T1000 (cell line): ENCODE results near the gene ANAPC15.

Experiments used
- DNase-seq: peaks from one replicate; lab custom pipeline; 2025; ENCODE audit warnings: mixed read lengths; lab: John Stamatoyannopoulos, UW

Gene ANAPC15

DNA sequence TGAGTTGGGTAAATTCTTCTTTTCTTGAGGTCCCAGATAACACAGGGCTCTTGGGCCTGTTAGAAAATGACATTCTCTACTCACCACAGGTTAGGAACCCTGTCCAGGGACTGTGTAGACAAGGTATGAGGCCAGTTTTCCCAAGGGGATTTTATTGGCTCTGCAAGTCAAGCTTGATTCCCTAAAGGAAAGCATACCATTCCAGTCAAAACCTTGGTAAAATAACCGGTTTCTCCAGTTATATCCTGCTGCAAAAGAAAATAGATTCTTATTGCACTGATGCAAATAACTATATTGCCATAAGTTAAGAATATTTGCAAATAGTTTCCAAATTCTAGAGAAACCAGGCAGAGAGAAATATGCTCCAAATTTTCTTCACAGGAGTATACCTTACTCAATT, 13.5 kb upstream of the ANAPC15 start:
- no peak for DNase-seq

GRCh38 chr11:72124046-72124445, 11.6 kb upstream of the ANAPC15 start:
- no peak for DNase-seq

- no peak for DNase-seq
These were observed 10.7 kb upstream of the ANAPC15 start for GRCh38 chr11:72123117-72123653.

DNA sequence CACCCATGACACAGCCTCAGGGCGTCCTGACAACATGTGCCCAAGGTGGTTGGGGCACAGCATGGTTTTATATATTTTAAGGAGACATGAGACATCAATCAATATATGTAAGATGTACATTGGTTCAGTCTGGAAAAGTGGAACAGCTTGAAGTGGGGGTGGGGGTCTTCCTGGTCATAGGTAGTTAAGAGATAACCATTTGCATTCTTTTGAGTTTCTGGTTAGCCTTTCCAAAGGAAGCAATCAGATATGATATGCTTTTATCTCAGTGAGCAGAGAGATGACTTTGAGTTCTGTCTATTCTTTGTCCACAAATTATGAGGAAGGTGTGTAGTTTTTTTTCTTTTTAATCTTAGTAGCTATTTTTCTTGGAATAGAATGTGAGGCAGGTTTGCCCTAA, 10.1 kb upstream of the ANAPC15 start:
- DNase-seq: no peak

GRCh38 chr11:72120930-72121329, 8.4 kb upstream of the ANAPC15 start:
- no peak for DNase-seq

- no peak for DNase-seq
These were observed 6.7 kb upstream of the ANAPC15 start for GRCh38 chr11:72119198-72119597.

- DNase-seq: peak; percentile 9
These were observed 3.7 kb upstream of the ANAPC15 start for GRCh38 chr11:72116019-72116755.

GRCh38 chr11:72114570-72114969, 2.1 kb upstream of the ANAPC15 start:
- DNase-seq: no peak

DNA sequence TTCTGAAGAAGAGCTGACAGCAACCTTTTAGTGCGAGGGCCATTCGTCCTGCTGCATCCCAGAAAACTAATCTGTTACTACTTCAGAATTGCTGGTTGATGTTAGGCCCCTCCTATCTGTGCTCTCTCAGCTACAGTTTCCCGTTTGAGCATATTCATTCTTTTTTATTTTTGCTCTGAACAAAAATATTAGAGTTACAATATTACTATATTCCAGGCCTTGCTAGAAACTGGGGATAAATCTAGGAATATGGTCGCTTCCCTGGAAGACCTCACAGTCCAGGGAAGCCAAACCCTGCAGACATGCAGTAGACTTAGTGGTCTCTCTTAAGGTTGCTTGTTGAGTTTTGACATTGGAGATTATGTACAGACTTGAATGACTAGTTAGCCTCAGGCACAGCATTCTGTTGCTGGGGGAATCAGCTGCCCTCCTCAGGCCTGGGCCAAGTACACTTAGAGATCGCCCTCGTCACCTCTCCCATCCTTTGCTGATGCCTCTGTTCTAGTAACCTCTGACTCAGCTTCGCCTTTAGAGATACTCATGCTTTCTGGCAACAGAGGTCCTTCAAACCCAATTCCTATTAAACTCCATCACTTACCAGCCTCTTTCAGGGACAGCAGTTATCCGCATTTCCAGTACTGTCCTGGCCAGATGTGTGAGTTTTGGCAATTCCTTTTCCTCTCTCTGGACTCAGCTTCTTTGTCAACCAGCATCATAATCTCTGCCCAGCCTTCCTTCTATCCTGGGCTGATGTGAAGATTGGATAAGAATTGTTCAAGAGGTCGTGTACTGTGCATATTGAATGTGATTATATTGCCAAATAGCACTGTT, 698 bp upstream of the ANAPC15 start:
- peak; percentile 57 for DNase-seq

GRCh38 chr11:72111300-72112142, 974 bp downstream of the ANAPC15 start:
- no peak for DNase-seq

GRCh38 chr11:72105888-72106287, 6.6 kb downstream of the ANAPC15 start, which contains the start of gene TOMT:
Gene TOMT (plus strand): TSS chr11:72105924. CDS start chr11:72105952, 28 bp downstream.
- DNase-seq: no peak

- no peak for DNase-seq
These were observed 8.7 kb downstream of the ANAPC15 start for GRCh38 chr11:72103754-72104167.

DNA sequence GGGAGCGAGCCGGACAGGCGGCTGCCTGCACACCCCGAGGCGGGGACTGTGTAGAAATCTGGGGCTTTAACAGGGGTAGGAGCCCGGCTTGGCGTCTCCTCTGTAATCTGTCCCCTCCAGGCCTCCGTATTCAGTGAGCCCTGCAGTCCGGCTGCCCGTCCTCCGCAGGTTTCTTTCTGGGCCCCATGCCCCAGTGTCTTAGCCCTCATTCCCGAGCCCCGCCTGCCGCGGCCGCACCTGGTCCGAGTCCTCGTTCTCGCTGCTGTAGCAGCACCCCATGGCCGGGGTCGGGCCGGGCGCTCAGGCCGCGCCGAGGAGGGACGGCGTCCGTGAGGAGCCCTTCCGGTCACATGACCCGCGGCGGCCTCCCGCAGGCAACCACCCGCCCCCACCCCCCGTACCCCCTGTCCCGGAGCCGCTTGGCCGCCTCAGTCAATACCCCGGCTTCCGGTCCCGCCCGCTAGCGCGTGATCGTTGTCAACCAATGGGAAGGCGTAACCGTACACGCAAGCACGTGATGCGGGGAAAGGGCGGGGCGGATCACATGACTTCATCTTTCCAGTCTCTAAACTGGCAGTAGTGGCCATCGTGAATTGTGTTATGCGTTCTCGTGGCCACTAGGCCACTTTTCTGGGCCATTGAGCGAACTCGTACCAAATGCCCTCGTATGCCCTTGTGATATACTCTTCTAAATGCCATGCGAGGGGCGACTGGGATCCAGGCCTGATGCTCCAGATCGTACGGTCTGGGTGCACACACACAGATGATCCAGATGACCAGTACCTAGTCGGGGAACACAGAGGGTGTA, 9.3 kb downstream of the ANAPC15 start, which contains the start of gene LAMTOR1:
LAMTOR1 (minus strand) TSS at position 352 of the 808 bp plus-strand sequence; CDS start at position 279, 73 bp downstream.
- DNase-seq: peak; percentile 97

DNA sequence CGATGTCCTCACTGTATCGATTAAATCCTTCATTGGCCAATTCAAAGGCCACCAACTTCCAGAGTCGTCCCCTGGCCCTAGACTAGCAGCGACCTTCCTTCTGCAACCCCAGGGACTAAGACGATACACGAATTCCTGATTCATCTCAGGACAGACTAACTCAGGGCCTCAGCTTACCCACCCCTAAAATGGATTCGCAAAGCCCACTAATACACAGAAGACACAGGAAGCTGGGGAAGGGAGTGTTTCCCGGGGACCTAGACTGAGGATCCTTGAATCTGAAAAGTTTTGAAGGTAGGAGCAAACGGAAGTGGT, 9.9 kb downstream of the ANAPC15 start:
- DNase-seq: no peak

DNA sequence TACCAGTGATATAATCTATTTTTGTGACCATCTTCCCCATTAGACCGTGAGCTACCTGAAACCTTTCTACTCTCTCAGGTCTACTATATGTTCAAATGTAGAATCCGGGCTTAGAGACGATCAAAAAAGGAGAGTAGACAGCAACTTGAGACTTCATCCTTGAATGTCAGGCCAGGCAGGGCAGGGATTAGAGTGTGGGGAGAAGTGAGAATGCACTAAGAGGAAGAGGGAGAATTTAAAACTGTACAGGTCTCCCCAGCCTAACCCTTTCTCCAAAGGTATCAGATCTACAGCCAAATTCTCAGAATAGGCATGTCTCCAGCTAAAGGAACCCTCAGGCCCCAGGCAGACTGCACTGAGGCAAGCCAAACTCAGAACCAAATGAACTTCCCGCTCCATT, 10.3 kb downstream of the ANAPC15 start:
- no peak for DNase-seq

GRCh38 chr11:72100462-72100861, 12.0 kb downstream of the ANAPC15 start:
- no peak for DNase-seq

DNA sequence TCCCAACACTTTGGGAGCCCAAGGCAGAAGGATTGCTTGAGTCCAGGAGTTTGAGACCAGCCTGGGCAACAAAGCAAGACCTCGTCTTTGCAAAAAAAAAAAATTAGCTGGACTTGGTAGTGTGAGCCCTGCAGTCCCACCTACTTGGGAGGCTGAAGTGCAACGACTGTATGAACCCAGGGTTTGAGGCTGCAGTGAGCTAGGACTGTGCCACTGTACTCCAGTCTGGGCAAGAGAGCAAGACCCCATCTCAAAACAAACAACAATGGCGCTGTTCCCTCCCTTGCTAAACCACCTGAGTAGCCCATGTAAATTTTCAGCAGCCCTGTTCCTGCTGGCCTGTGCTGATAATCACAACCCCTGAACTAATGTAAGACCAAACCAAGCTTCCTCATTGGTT, 12.5 kb downstream of the ANAPC15 start:
- no peak for DNase-seq

GRCh38 chr11:72098741-72099140, 13.8 kb downstream of the ANAPC15 start:
- no peak for DNase-seq

DNA sequence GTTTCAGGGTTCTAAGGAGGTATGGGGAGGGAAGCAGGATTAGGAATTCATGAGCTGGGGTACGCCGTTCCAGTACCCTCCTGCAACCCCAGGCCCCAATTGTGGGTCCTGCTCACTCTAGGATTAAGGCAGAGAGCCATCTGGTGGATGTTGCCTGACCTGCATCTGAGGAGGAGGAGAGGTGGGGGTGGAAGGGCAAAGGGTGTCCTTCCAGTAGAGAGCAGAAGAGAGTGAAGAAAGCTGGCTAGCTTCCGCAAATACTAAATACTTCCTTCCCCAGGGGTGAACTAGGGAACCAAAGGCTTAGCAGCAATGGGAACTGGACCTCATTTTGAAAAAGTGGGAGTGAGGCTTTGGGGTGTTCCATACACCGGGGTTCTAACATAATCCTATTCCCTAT, 21.2 kb downstream of the ANAPC15 start:
- DNase-seq: no peak

DNA sequence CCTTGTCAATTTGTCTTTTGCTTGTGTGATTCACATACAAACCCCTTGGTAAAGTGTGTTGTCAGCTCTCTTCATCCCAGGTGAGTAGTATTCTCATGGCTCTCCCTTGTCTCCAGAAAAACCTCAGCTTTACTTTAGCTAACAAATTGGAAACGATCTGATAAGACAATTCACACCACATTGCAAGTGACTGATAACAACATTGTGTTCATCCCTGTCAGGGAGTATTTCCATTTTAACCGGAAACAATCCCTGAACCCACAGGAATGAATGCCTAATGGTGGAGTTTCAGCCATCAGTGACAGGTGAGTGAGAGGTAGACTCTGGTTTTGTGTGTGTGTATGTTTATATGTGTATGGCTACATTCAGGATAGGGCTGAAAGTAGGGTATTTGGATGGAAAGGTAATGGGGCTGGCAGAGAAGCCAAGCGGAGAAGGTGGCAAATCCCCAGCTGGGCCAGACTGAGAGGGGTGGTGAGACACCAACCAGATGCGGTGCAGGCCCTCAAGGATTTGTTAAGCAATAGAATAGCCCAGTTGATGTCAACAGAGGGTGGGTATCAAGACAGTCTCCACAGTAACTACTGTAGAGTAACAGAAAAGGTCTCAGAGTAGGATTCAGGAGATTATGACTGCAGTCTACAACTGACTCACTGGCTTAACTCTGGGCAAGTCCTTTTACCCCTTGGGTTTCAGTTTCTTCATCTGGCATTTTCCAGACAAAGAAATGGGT, 24.3 kb downstream of the ANAPC15 start:
- DNase-seq: no peak
